Endothelial cell of umbilical vein (primary cell): ENCODE results near the gene OR51D1.

Source experiments
- EZH2 ChIP-seq: IDR thresholded peaks from 2 replicates; pipeline ENCODE4 v1.6.1; 2012; ENCODE audit warnings: borderline replicate concordance, low read depth, mild to moderate bottlenecking, moderate library complexity, low read length, inconsistent platforms; ENCODE audit not compliant: severe bottlenecking
- TF ChIP-seq, protein P1 (sequence below), 2 donors: IDR thresholded peaks; 1 replicate in 1 of 2; 2 replicates in 1 of 2; pipeline ENCODE4 v1.5.1; 2011; ENCODE audit warnings: low read length in 2 of 2, mild to moderate bottlenecking in 2 of 2, moderate library complexity in 2 of 2, control low read depth in 1 of 2, inconsistent platforms in 1 of 2, low read depth in 1 of 2; ENCODE audit not compliant: insufficient read depth in 1 of 2; ENCODE audit errors: extremely low read depth in 1 of 2

DNA sequence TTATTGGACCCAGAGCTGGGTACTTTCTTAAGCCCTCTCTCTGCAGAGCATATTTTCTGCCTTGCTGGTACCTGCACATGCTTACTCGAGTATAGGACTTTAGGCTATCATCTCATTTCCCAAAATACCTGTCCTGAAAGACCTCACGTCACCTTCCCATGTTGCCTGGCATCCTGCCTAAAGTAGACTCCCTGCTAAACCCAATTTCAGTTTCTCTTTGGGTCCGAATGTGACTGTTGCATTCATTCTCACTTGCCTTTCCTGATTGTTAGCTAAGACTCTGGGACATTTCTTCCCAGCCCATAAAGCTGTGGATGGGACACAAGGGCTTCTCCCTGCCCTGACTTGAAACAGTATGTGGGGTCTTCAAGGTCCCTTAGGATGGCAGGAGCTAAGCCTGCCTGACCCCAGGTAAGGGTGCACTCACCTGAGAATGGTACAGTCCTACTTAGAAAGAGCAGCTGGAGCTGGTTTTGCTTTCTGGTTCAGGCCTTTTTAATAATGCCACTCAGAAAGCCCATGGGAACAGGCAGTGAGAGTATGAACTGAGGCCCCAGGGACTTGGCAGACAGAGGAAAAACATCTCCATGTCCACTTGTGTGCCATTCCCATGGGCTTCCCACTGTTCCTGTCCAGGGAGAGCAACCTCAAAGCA is 47.5 kb downstream of the OR51D1 start:
- TF ChIP-seq, protein P1, sequence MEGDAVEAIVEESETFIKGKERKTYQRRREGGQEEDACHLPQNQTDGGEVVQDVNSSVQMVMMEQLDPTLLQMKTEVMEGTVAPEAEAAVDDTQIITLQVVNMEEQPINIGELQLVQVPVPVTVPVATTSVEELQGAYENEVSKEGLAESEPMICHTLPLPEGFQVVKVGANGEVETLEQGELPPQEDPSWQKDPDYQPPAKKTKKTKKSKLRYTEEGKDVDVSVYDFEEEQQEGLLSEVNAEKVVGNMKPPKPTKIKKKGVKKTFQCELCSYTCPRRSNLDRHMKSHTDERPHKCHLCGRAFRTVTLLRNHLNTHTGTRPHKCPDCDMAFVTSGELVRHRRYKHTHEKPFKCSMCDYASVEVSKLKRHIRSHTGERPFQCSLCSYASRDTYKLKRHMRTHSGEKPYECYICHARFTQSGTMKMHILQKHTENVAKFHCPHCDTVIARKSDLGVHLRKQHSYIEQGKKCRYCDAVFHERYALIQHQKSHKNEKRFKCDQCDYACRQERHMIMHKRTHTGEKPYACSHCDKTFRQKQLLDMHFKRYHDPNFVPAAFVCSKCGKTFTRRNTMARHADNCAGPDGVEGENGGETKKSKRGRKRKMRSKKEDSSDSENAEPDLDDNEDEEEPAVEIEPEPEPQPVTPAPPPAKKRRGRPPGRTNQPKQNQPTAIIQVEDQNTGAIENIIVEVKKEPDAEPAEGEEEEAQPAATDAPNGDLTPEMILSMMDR (IDR thresholded peaks at IDR 0.05; ENCODE audit: extremely low read depth in 1 of 2, insufficient read depth in 1 of 2, low read depth in 1 of 2, low read length in 2 of 2), result no peak
- TF ChIP-seq EZH2, result no peak
